K562 (cell line): Measurements from ENCODE around the gene SHLD1. TPM values are rescaled to one million over a fixed set of nuclear protein-coding genes. Genes with fewer than 3 reads are reported as not detected.

Experiments
- ATAC-seq: fragments of 200-7000 bp; cut with Tn5 transposase; 3 replicates; pipeline ENCODE4 v1.9.1; 2020; ENCODE audit warnings: moderate library complexity
- BruUV-seq: library from RNA; stranded (reverse); fragments of 400-500 nt; replicated peaks from 2 replicates; lab custom pipeline; 2021; lab: Mats Ljungman, UMichigan
- CTCF ChIA-PET: fragments of 300-600 bp; formaldehyde crosslinking; extraction: SDS; loops from one replicate; lab custom pipeline; 2021; ENCODE audit warnings: low intra/inter-chr PET ratio; lab: Yijun Ruan, JAX
- POLR2A ChIA-PET: fragments of 300-600, 350-650 bp; sonication (Branson Sonifier 250); formaldehyde crosslinking; extraction: SDS; loops from one replicate; lab custom pipeline; 2021; ENCODE audit warnings: antibody characterized with exemption, inconsistent platforms; lab: Yijun Ruan, JAX
- DNase-seq, 4 experiments: peaks; one replicate each; pipeline versions ENCODE4 v3.0.0 to v3.0.0-alpha.2; 2011 to 2018; ENCODE audit warnings: low spot score in 3 of 4, mixed read lengths in 3 of 4; ENCODE audit errors: extremely low read depth in 1 of 4
- FAIRE-seq: peaks from 2 replicates; lab custom pipeline; 2011; peaks lifted over from hg19 to GRCh38; lab: Jason Lieb, UNC
- H2AFZ ChIP-seq: 2 replicates; pipeline ENCODE4 v1.6.0; 2011; ENCODE audit warnings: low read depth, low read length, control low read depth, inconsistent platforms
- H3K27ac ChIP-seq: fragments of 200-600 bp; 3 replicates; pipeline ENCODE4 v1.8.0; 2011; ENCODE audit warnings: low read depth, mild to moderate bottlenecking, control low read depth, inconsistent platforms, low read length, moderate library complexity, mixed read lengths; ENCODE audit errors: extremely low read depth
- H3K27me3 ChIP-seq, 2 experiments: fragments of 300-600 bp in 1 of 2; 2 replicates in 1 of 2; 3 replicates in 1 of 2; pipeline versions ENCODE4 v1.6.0 to v1.8.0; 2011; ENCODE audit warnings: inconsistent platforms in 2 of 2, low read length in 2 of 2, mild to moderate bottlenecking in 1 of 2, mixed read lengths in 1 of 2, moderate library complexity in 1 of 2; ENCODE audit not compliant: control insufficient read depth in 2 of 2, insufficient read depth in 2 of 2
- H3K36me3 ChIP-seq: fragments of 300-600 bp; 3 replicates; pipeline ENCODE4 v1.8.0; 2011; ENCODE audit warnings: mild to moderate bottlenecking, low read length, inconsistent platforms; ENCODE audit not compliant: control insufficient read depth, insufficient read depth
- H3K4me1 ChIP-seq, 2 experiments: fragments of 200-600 bp in 1 of 2; replicated peaks in 1 of 2; 2 replicates in 1 of 2; 3 replicates in 1 of 2; pipeline versions ENCODE4 v1.5.1 to v1.8.0; 2011; ENCODE audit warnings: inconsistent platforms in 2 of 2, low read length in 2 of 2, mild to moderate bottlenecking in 1 of 2, mixed read lengths in 1 of 2, moderate library complexity in 1 of 2; ENCODE audit not compliant: control insufficient read depth in 2 of 2, insufficient read depth in 2 of 2
- H3K4me2 ChIP-seq: 2 replicates; pipeline ENCODE4 v1.6.1; 2011; ENCODE audit warnings: low read length, control low read depth, inconsistent platforms, mixed read lengths; ENCODE audit not compliant: insufficient read depth
- H3K4me3 ChIP-seq: fragments of 200-600 bp; sonication (generic), shearing (Covaris generic); 2 replicates; pipeline ENCODE4 v1.5.1; 2016; ENCODE audit warnings: control low read depth, inconsistent platforms
- H3K79me2 ChIP-seq: fragments of 200-600 bp; 3 replicates; pipeline ENCODE4 v1.8.0; 2011; ENCODE audit warnings: low read length, inconsistent platforms; ENCODE audit not compliant: control insufficient read depth, insufficient read depth
- H3K9ac ChIP-seq, 2 experiments: 2 replicates each; pipeline versions ENCODE4 v1.6.0 to v1.6.1; 2011; ENCODE audit warnings: low read depth in 2 of 2, low read length in 2 of 2, control low read depth in 1 of 2, inconsistent platforms in 1 of 2, mild to moderate bottlenecking in 1 of 2, mixed read lengths in 1 of 2; ENCODE audit not compliant: insufficient read depth in 1 of 2
- H3K9me1 ChIP-seq: one replicate; pipeline ENCODE4 v1.6.0; 2011; ENCODE audit warnings: inconsistent platforms, mild to moderate bottlenecking, low read length, moderate library complexity; ENCODE audit not compliant: control insufficient read depth, insufficient read depth
- H3K9me3 ChIP-seq: replicated peaks from 2 replicates; pipeline ENCODE4 v1.5.1; 2011; ENCODE audit warnings: low read depth, low read length, inconsistent platforms; ENCODE audit not compliant: control insufficient read depth, insufficient read depth
- H4K20me1 ChIP-seq: replicated peaks from 2 replicates; pipeline ENCODE4 v1.6.1; 2011; ENCODE audit warnings: low read length, inconsistent platforms, mixed read lengths; ENCODE audit not compliant: control insufficient read depth, insufficient read depth
- C11orf30 ChIP-seq: fragments of 450-650 bp; IDR thresholded peaks from 2 replicates; pipeline ENCODE4 v1.6.1; 2016; ENCODE audit warnings: low read depth, mild to moderate bottlenecking
- CC2D1A ChIP-seq: fragments of 450-650 bp; IDR thresholded peaks from 2 replicates; pipeline ENCODE4 v1.6.1; 2017; ENCODE audit warnings: mild to moderate bottlenecking
- GATA2 ChIP-seq: sonication (generic); formaldehyde crosslinking; IDR thresholded peaks from 2 replicates; pipeline ENCODE4 v1.4.0; 2020; ENCODE audit warnings: mild to moderate bottlenecking, missing genetic modification reagents
- HDAC6 ChIP-seq: IDR thresholded peaks from 2 replicates; pipeline ENCODE4 v1.6.1; 2012; ENCODE audit warnings: low read depth, mild to moderate bottlenecking, control low read depth, inconsistent platforms, low read length, moderate library complexity
- L3MBTL2 ChIP-seq: fragments of 450-650 bp; IDR thresholded peaks from 2 replicates; pipeline ENCODE4 v1.6.1; 2016; ENCODE audit warnings: mild to moderate bottlenecking, moderate library complexity
- MAFG ChIP-seq: fragments of 450-650 bp; conservative IDR thresholded peaks from 2 replicates; pipeline ENCODE4 v1.6.1; 2016; ENCODE audit warnings: missing genetic modification characterization, missing compliant biosample characterization
- NFE2 ChIP-seq: IDR thresholded peaks from 2 replicates; pipeline ENCODE4 v1.6.1; 2014; ENCODE audit warnings: antibody characterized with exemption, low read depth
- SMARCE1 ChIP-seq: fragments of 450-650 bp; IDR thresholded peaks from 2 replicates; pipeline ENCODE4 v1.7.1; 2016; ENCODE audit warnings: mild to moderate bottlenecking
- SOX6 ChIP-seq: fragments of 450-650 bp; IDR thresholded peaks from 2 replicates; pipeline ENCODE4 v1.6.1; 2014; ENCODE audit warnings: mild to moderate bottlenecking
- ZKSCAN8 ChIP-seq: fragments of 200-800 bp; sonication (Bioruptor generic); IDR thresholded peaks from 2 replicates; pipeline ENCODE4 v1.6.1; 2016; ENCODE audit warnings: missing genetic modification characterization, missing compliant biosample characterization
- WGBS: fragments of 100-300 bp; shearing (Covaris generic); methylation state at CpG from one replicate; pipeline ENCODE4 v1.1.6; 2016; ENCODE audit warnings: low coverage, mixed read lengths; ENCODE audit not compliant: insufficient coverage; ENCODE audit errors: missing lambda C conversion rate; 5-methylcytosine and 5-hydroxymethylcytosine counted together
- in situ Hi-C: fragments of 300-500 bp; cut with MboI; formaldehyde crosslinking; loops from 4 replicates; pipeline ENCODE4 v1.15.0; 2018; ENCODE audit warnings: inconsistent platforms, mixed read lengths
- intact Hi-C: fragments of 100-400 bp; cut with micrococcal nuclease; formaldehyde crosslinking; loops from 2 replicates; pipeline ENCODE4 v1.14.2; 2022
- polyA plus RNA-seq, 8 experiments: library from polyadenylated mRNA; depleted of rRNA in 4 of 8; stranded (reverse) in 5 of 8; unstranded in 3 of 8; fragments of >200 nt; fragmentation: Nextera tagmentation in 2 of 8; fragmentation: Illumina TruSeq in 1 of 8; extraction: Ambion mirVana in 2 of 8; extraction: Trizol in 1 of 8; gene quantifications; 2 replicates each; pipeline versions ENCODE4 v1.2.1 to v1.2.3, GENCODE V29; 2011 to 2014; ENCODE audit warnings: inconsistent platforms in 1 of 8, missing spikeins in 1 of 8
- total RNA-seq, 7 experiments: library from RNA; depleted of rRNA in 6 of 7; stranded (reverse); fragments of >200 nt in 6 of 7; fragmentation: Illumina TruSeq in 2 of 7; extraction: Trizol in 2 of 7; gene quantifications; 2 replicates each; pipeline versions ENCODE4 v1.2.1 to v1.2.3, GENCODE V29; 2011 to 2021; ENCODE audit warnings: low replicate concordance in 1 of 7
- TF ChIP-seq, protein P1 (sequence below): sonication (generic); IDR thresholded peaks from 2 replicates; pipeline ENCODE4 v1.6.1; 2016
- TF ChIP-seq, protein P2 (sequence below): fragments of 450-650 bp; IDR thresholded peaks from 2 replicates; pipeline ENCODE4 v1.6.1; 2016; ENCODE audit warnings: mild to moderate bottlenecking, moderate library complexity

The SHLD1 gene
- total and polyA plus RNA-seq, 9 of the 15 experiments (the other 6 are each of a cell fraction or from before 2014, with no cell fraction given), result 3.7 to 21.6 (median 8.2) TPM

GRCh38 chr20:5780846-5781217 lies 30.6 kb downstream of the SHLD1 start:
- in situ Hi-C loops (loop anchor here (25.0 kb wide), 1 partner anchor 219 kb away; no protein-coding TSS in a partner anchor), intact Hi-C loops (loop anchor here (5.0 to 10.0 kb wide), 3 partner anchors 39 to 106 kb away; no protein-coding TSS in a partner anchor)
- Histone ChIP-seq H3K4me3 (no peak overlapping the region), H3K36me3 (peaks cover 6% of the 10 kb centered on the region; the same call in 1 of the 3 replicates), H4K20me1 (no peaks in the 10 kb centered on the region), H2AFZ (0 out of 2 replicates have a peak overlapping the region, but pooled peaks have one; percentile 51), H3K27me3 (no peaks in the 10 kb centered on the region), H3K4me1 (peaks cover 43 to 48% of the 10 kb centered on the region in 2 experiments), H3K79me2 (no peaks in the 10 kb centered on the region; the same call in 2 of the 3 replicates), H3K4me2 (peak overlapping the region; percentile 52; the same call in 1 of the 2 replicates), H3K27ac (peak overlapping the region; percentile 66), H3K9me1 (no peaks in the 10 kb centered on the region), H3K9me3 (no peaks in the 10 kb centered on the region), H3K9ac (peak overlapping the region in 1 of 2 experiments; percentile 61; a peak in 1 of 4 replicates)
- FAIRE-seq (peak; percentile 69), ATAC-seq (peak; percentile 50), DNase-seq (peak; percentile 13 to 47 (median 27))
- ChIA-PET POLR2A (no interaction called here), CTCF (no interaction called here)
- WGBS, result 27% methylated on average over 2 of the region's 2 CpGs
- no TSS peak for BruUV-seq
- TF ChIP-seq ZKSCAN8 (CRISPR knock-in tag) (no peak), MAFG (peak; percentile 76), GATA2 (CRISPR knock-in tag) (peak; percentile 70), L3MBTL2 (peak; percentile 63), HDAC6 (no peak), SOX6 (peak; percentile 34; the same call in 1 of the 2 replicates), NFE2 (peak; percentile 87), C11orf30 (peak; percentile 80), CC2D1A (no peak), SMARCE1 (peak; percentile 66; the same call in 1 of the 2 replicates)
- TF ChIP-seq, protein P1, sequence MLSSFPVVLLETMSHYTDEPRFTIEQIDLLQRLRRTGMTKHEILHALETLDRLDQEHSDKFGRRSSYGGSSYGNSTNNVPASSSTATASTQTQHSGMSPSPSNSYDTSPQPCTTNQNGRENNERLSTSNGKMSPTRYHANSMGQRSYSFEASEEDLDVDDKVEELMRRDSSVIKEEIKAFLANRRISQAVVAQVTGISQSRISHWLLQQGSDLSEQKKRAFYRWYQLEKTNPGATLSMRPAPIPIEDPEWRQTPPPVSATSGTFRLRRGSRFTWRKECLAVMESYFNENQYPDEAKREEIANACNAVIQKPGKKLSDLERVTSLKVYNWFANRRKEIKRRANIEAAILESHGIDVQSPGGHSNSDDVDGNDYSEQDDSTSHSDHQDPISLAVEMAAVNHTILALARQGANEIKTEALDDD, result peak; percentile 81
- TF ChIP-seq, protein P2, sequence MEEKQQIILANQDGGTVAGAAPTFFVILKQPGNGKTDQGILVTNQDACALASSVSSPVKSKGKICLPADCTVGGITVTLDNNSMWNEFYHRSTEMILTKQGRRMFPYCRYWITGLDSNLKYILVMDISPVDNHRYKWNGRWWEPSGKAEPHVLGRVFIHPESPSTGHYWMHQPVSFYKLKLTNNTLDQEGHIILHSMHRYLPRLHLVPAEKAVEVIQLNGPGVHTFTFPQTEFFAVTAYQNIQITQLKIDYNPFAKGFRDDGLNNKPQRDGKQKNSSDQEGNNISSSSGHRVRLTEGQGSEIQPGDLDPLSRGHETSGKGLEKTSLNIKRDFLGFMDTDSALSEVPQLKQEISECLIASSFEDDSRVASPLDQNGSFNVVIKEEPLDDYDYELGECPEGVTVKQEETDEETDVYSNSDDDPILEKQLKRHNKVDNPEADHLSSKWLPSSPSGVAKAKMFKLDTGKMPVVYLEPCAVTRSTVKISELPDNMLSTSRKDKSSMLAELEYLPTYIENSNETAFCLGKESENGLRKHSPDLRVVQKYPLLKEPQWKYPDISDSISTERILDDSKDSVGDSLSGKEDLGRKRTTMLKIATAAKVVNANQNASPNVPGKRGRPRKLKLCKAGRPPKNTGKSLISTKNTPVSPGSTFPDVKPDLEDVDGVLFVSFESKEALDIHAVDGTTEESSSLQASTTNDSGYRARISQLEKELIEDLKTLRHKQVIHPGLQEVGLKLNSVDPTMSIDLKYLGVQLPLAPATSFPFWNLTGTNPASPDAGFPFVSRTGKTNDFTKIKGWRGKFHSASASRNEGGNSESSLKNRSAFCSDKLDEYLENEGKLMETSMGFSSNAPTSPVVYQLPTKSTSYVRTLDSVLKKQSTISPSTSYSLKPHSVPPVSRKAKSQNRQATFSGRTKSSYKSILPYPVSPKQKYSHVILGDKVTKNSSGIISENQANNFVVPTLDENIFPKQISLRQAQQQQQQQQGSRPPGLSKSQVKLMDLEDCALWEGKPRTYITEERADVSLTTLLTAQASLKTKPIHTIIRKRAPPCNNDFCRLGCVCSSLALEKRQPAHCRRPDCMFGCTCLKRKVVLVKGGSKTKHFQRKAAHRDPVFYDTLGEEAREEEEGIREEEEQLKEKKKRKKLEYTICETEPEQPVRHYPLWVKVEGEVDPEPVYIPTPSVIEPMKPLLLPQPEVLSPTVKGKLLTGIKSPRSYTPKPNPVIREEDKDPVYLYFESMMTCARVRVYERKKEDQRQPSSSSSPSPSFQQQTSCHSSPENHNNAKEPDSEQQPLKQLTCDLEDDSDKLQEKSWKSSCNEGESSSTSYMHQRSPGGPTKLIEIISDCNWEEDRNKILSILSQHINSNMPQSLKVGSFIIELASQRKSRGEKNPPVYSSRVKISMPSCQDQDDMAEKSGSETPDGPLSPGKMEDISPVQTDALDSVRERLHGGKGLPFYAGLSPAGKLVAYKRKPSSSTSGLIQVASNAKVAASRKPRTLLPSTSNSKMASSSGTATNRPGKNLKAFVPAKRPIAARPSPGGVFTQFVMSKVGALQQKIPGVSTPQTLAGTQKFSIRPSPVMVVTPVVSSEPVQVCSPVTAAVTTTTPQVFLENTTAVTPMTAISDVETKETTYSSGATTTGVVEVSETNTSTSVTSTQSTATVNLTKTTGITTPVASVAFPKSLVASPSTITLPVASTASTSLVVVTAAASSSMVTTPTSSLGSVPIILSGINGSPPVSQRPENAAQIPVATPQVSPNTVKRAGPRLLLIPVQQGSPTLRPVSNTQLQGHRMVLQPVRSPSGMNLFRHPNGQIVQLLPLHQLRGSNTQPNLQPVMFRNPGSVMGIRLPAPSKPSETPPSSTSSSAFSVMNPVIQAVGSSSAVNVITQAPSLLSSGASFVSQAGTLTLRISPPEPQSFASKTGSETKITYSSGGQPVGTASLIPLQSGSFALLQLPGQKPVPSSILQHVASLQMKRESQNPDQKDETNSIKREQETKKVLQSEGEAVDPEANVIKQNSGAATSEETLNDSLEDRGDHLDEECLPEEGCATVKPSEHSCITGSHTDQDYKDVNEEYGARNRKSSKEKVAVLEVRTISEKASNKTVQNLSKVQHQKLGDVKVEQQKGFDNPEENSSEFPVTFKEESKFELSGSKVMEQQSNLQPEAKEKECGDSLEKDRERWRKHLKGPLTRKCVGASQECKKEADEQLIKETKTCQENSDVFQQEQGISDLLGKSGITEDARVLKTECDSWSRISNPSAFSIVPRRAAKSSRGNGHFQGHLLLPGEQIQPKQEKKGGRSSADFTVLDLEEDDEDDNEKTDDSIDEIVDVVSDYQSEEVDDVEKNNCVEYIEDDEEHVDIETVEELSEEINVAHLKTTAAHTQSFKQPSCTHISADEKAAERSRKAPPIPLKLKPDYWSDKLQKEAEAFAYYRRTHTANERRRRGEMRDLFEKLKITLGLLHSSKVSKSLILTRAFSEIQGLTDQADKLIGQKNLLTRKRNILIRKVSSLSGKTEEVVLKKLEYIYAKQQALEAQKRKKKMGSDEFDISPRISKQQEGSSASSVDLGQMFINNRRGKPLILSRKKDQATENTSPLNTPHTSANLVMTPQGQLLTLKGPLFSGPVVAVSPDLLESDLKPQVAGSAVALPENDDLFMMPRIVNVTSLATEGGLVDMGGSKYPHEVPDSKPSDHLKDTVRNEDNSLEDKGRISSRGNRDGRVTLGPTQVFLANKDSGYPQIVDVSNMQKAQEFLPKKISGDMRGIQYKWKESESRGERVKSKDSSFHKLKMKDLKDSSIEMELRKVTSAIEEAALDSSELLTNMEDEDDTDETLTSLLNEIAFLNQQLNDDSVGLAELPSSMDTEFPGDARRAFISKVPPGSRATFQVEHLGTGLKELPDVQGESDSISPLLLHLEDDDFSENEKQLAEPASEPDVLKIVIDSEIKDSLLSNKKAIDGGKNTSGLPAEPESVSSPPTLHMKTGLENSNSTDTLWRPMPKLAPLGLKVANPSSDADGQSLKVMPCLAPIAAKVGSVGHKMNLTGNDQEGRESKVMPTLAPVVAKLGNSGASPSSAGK, result peak; percentile 33; the same call in 1 of the 2 replicates
